B cell (primary cell): Measurements from ENCODE around the gene CMTM3. TPM values are rescaled to one million over a fixed set of nuclear protein-coding genes. Genes with fewer than 3 reads are reported as not detected.

ENCODE experiments used
- ATAC-seq: fragments of 200-7000 bp; cut with Tn5 transposase; one replicate; pipeline ENCODE4 v1.10.0; 2021; ENCODE audit warnings: low read depth, mild to moderate bottlenecking, moderate number of reproducible peaks, moderate library complexity
- CTCF ChIA-PET: fragments of 350-600 bp; sonication (Branson Sonifier 250); formaldehyde crosslinking; loops from one replicate; lab custom pipeline; 2021; ENCODE audit warnings: antibody characterized with exemption, inconsistent platforms; lab: Charles Lee
- POLR2A ChIA-PET: fragments of 350-600 bp; sonication (Branson Sonifier 250); formaldehyde crosslinking; loops from one replicate; lab custom pipeline; 2021; ENCODE audit warnings: antibody characterized with exemption; lab: Charles Lee
- DNase-seq: peaks from one replicate; pipeline ENCODE4 v3.0.0; 2013
- H2AFZ ChIP-seq: 2 replicates; pipeline ENCODE4 v1.6.1; 2012; ENCODE audit warnings: mild to moderate bottlenecking, low read depth, low read length; ENCODE audit not compliant: insufficient read depth, poor library complexity, severe bottlenecking
- H3K27ac ChIP-seq, 2 donors: 1 replicate in 1 of 2; 2 replicates in 1 of 2; pipeline ENCODE4 v1.5.1; 2012 to 2013; ENCODE audit warnings: low read length in 2 of 2, mild to moderate bottlenecking in 2 of 2, moderate library complexity in 1 of 2
- H3K27me3 ChIP-seq, 4 experiments: fragments of 200-600 bp in 1 of 4; sonication (generic) in 1 of 4; replicated peaks in 1 of 4; 1 replicate in 2 of 4; 2 replicates in 2 of 4; pipeline versions ENCODE4 v1.6.1 to v1.7.0; 2013 to 2016; ENCODE audit warnings: low read length in 3 of 4, mild to moderate bottlenecking in 2 of 4, mixed read lengths in 1 of 4, moderate library complexity in 1 of 4; ENCODE audit not compliant: insufficient read depth in 4 of 4, control insufficient read depth in 3 of 4; ENCODE audit errors: control extremely low read depth in 1 of 4
- H3K36me3 ChIP-seq, 2 experiments: replicated peaks in 1 of 2; 1 replicate in 1 of 2; 2 replicates in 1 of 2; pipeline versions ENCODE4 v1.6.1 to v1.7.1; 2013; ENCODE audit warnings: low read length in 1 of 2; ENCODE audit not compliant: insufficient read depth in 2 of 2, control insufficient read depth in 1 of 2; ENCODE audit errors: control extremely low read depth in 1 of 2, extremely low read depth in 1 of 2
- H3K4me1 ChIP-seq, 2 donors: fragments of 200-600 bp in 1 of 2; sonication (generic) in 1 of 2; 1 replicate in 1 of 2; 2 replicates in 1 of 2; pipeline versions ENCODE4 v1.5.1 to v1.6.1; 2013 to 2017; ENCODE audit warnings: low read length in 2 of 2; ENCODE audit not compliant: control insufficient read depth in 2 of 2, insufficient read depth in 2 of 2
- H3K4me2 ChIP-seq: replicated peaks from 2 replicates; pipeline ENCODE3; 2012; ENCODE audit warnings: mild to moderate bottlenecking, low read depth, low read length; ENCODE audit not compliant: poor library complexity, severe bottlenecking
- H3K4me3 ChIP-seq, 5 experiments: fragments of 200-600 bp in 1 of 5; sonication (generic) in 1 of 5; 1 replicate in 3 of 5; 2 replicates in 2 of 5; pipeline versions ENCODE4 v1.5.1 to v1.7.0; 2011 to 2016; ENCODE audit warnings: low read length in 4 of 5, mild to moderate bottlenecking in 4 of 5, low read depth in 2 of 5, control low read depth in 1 of 5, moderate library complexity in 1 of 5; ENCODE audit not compliant: insufficient read depth in 1 of 5; ENCODE audit errors: control extremely low read depth in 1 of 5, extremely low read depth in 1 of 5
- H3K79me2 ChIP-seq: fragments of 200-600 bp; sonication (generic); one replicate; pipeline ENCODE4 v1.6.0; 2016; ENCODE audit warnings: low read length; ENCODE audit not compliant: control insufficient read depth, insufficient read depth
- H3K9ac ChIP-seq: fragments of 200-600 bp; sonication (generic); 2 replicates; pipeline ENCODE4 v1.6.1; 2017; ENCODE audit warnings: mild to moderate bottlenecking, low read length, moderate library complexity
- H3K9me3 ChIP-seq, 3 donors: one replicate each; pipeline versions ENCODE4 v1.6.1 to v1.7.1; 2013; ENCODE audit warnings: low read length in 2 of 3; ENCODE audit not compliant: control insufficient read depth in 2 of 3, insufficient read depth in 1 of 3; ENCODE audit errors: control extremely low read depth in 1 of 3
- H4K20me1 ChIP-seq: 2 replicates; pipeline ENCODE4 v1.6.0; 2012; ENCODE audit warnings: mild to moderate bottlenecking, low read length; ENCODE audit not compliant: insufficient read depth, control insufficient read depth, poor library complexity, severe bottlenecking
- H3K27ac Mint-ChIP-seq: one replicate; pipeline ENCODE4 v1.8.0; 2021; ENCODE audit warnings: mixed read lengths
- H3K27me3 Mint-ChIP-seq: one replicate; pipeline ENCODE4 v1.8.0; 2021; ENCODE audit warnings: mixed read lengths
- H3K4me1 Mint-ChIP-seq: one replicate; pipeline ENCODE4 v1.8.0; 2021; ENCODE audit warnings: mixed read lengths
- H3K4me3 Mint-ChIP-seq: one replicate; pipeline ENCODE4 v1.8.0; 2021; ENCODE audit warnings: mixed read lengths
- H3K9me3 Mint-ChIP-seq: one replicate; pipeline ENCODE4 v1.8.0; 2022; ENCODE audit warnings: mixed read lengths; ENCODE audit not compliant: insufficient read depth
- CTCF ChIP-seq: fragments of 200-600 bp; IDR thresholded peaks from one replicate; pipeline ENCODE4 v1.8.0; 2022; ENCODE audit warnings: antibody characterized with exemption, mild to moderate bottlenecking
- EZH2 ChIP-seq: IDR thresholded peaks from 2 replicates; pipeline ENCODE4 v1.6.1; 2012; ENCODE audit warnings: borderline replicate concordance, low read depth, mild to moderate bottlenecking, moderate library complexity, low read length; ENCODE audit not compliant: insufficient read depth, poor library complexity, severe bottlenecking
- WGBS: methylation state at CpG from one replicate; pipeline ENCODE4 v1.1.5; 2013; ENCODE audit warnings: missing lambda C conversion rate; ENCODE audit not compliant: insufficient coverage; 5-methylcytosine and 5-hydroxymethylcytosine counted together
- intact Hi-C: fragments of 100-400 bp; cut with micrococcal nuclease; formaldehyde crosslinking; loops from one replicate; pipeline ENCODE4 v1.10.0; 2022
- polyA plus RNA-seq: library from polyadenylated mRNA; depleted of rRNA; stranded (reverse); fragments of >200 nt; gene quantifications from 2 replicates; pipeline ENCODE4 v1.2.3, GENCODE V29; 2012
- total RNA-seq, 2 donors: library from RNA; stranded (reverse); fragments of 120-200 nt in 1 of 2; gene quantifications; 1 replicate in 1 of 2; 2 replicates in 1 of 2; pipeline versions ENCODE4 v1.2.3 to v1.2.4, GENCODE V29; 2013 to 2022

The CMTM3 gene
- total and polyA plus RNA-seq, 2 donors (not counting 1 experiment from before 2014, with no cell fraction given): 7.5 to 8.7 TPM

DNA sequence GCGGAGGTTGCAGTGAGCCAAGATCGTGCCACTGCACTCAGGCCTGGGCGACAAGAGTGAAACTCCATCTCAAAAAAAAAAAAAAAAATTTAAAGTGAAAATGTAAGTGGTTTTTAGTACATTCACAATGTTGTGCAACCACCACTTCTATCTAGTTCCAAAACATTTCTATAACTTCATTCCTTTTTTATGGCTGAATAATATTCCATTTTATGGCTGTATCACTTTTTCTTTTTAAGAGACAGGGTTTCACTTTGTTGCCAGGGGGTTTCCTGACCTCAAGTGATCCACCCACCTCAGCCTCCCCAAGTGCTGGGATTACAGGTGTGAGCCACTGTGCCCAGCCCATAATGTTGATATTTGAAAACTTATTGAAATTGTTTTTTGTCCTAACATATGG is 11.7 kb upstream of the CMTM3 start:
- no peak overlapping the region for H2AFZ ChIP-seq
- no peak overlapping the region for H3K27ac ChIP-seq
- no peak overlapping the region for H3K4me3 ChIP-seq
- no peak overlapping the region for H3K27ac Mint-ChIP-seq
- DNase-seq (no peak), ATAC-seq (no peak)
- H3K4me1 Mint-ChIP-seq: peaks cover 24% of the 10 kb centered on the region
- H3K9me3 ChIP-seq: peaks cover 0 to 11% (median 6%) of the 10 kb centered on the region in 3 donors
- H3K4me3 Mint-ChIP-seq: no peak overlapping the region
- H3K9me3 Mint-ChIP-seq: no peaks in the 10 kb centered on the region
- no peaks in the 10 kb centered on the region for H3K79me2 ChIP-seq
- H3K27me3 Mint-ChIP-seq: peaks cover 8% of the 10 kb centered on the region
- no peaks in the 10 kb centered on the region for H3K36me3 ChIP-seq
- peaks cover 19 to 27% of the 10 kb centered on the region in 2 donors for H3K4me1 ChIP-seq
- peaks cover 0 to 12% (median 2%) of the 10 kb centered on the region in 4 experiments for H3K27me3 ChIP-seq
- no peak overlapping the region for H3K4me2 ChIP-seq
- no peak overlapping the region for H3K9ac ChIP-seq
- no peak for TF ChIP-seq CTCF
- no peak for TF ChIP-seq EZH2
- intact Hi-C loops: no loop called here
- ChIA-PET CTCF (interaction anchor here (1.6 to 2.7 kb wide), 2 partner anchors 16 to 188 kb away, joined by 5 read pairs; no protein-coding TSS in a partner anchor), POLR2A (no interaction called here)
- H4K20me1 ChIP-seq: no peaks in the 10 kb centered on the region
- WGBS: 100% methylated on average over 1 of the region's 3 CpGs

- intact Hi-C loops: no loop called here
- H3K4me2 ChIP-seq: peak overlapping the region; percentile 18
- POLR2A ChIA-PET: interaction anchor here (0.7 to 0.8 kb wide), 2 partner anchors 11 to 23 kb away, joined by 3 read pairs; no protein-coding TSS in a partner anchor
Observed at GRCh38 chr16:66594739-66595138, 9.8 kb upstream of the CMTM3 start.

More at GRCh38 chr16:66594739-66595138, 9.8 kb upstream of the CMTM3 start:
- Histone ChIP-seq H3K4me3 (no peak overlapping the region), H3K79me2 (no peaks in the 10 kb centered on the region), H3K9ac (no peak overlapping the region), H3K4me1 (peaks cover 17 to 19% of the 10 kb centered on the region in 2 donors), H3K27ac (no peak overlapping the region), H4K20me1 (no peaks in the 10 kb centered on the region), H3K36me3 (no peaks in the 10 kb centered on the region), H3K27me3 (peaks cover 0 to 16% (median 2%) of the 10 kb centered on the region in 4 experiments), H3K9me3 (peaks cover 0 to 11% (median 6%) of the 10 kb centered on the region in 3 donors), H2AFZ (no peak overlapping the region)
- peak; percentile 35 for DNase-seq
- WGBS: 39% methylated on average over 2 of the region's 7 CpGs
- peaks cover 17% of the 10 kb centered on the region for H3K4me1 Mint-ChIP-seq
- peaks cover 18% of the 10 kb centered on the region for H3K27me3 Mint-ChIP-seq
- ATAC-seq: no peak
- TF ChIP-seq CTCF: no peak
- H3K9me3 Mint-ChIP-seq: no peaks in the 10 kb centered on the region
- no peak overlapping the region for H3K27ac Mint-ChIP-seq
- CTCF ChIA-PET: interaction anchor here (0.9 to 1.0 kb wide), 2 partner anchors 13 to 112 kb away, joined by 3 read pairs; no protein-coding TSS in a partner anchor
- H3K4me3 Mint-ChIP-seq: no peak overlapping the region
